Astrocyte of the cerebellum (primary cell): ENCODE data around the gene MRS2.

Experiments used
- DNase-seq: peaks from one replicate; pipeline ENCODE4 v3.0.0-alpha.2; 2011; ENCODE audit warnings: low read depth
- H3K4me3 ChIP-seq: 2 replicates; pipeline ENCODE4 v1.5.1; 2011; ENCODE audit warnings: mild to moderate bottlenecking, low read depth, low read length, moderate library complexity
- in situ Hi-C: cut with HindIII; loops from 2 replicates; pipeline ENCODE4 v1.10.0; 2017; ENCODE audit warnings: low sequenced_read_pairs
- TF ChIP-seq, protein P1 (sequence below): IDR thresholded peaks from 2 replicates; pipeline ENCODE4 v1.5.1; 2012; ENCODE audit warnings: low read length, low read depth, moderate library complexity, mild to moderate bottlenecking; ENCODE audit errors: missing control alignments

Gene MRS2

DNA sequence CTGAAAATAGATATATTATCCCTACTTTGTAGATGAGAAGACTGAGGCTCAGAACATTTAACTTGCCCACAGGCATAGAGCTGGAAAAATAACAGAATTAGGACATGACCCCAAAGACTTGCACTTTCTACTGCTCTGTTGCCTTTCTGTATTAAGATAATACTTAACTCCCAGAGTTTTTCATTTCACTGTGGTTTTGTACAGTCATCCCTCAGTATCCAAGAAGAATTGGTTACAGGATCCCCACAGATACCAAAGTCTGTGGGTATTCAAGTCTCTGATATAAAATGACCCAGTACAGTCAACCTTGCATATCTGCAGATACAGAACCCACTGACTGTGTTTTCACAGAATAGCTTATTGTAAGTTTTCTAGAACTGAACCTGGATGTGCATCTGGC is 16.8 kb downstream of the MRS2 start:
- in situ Hi-C loops = no loop called here

DNA sequence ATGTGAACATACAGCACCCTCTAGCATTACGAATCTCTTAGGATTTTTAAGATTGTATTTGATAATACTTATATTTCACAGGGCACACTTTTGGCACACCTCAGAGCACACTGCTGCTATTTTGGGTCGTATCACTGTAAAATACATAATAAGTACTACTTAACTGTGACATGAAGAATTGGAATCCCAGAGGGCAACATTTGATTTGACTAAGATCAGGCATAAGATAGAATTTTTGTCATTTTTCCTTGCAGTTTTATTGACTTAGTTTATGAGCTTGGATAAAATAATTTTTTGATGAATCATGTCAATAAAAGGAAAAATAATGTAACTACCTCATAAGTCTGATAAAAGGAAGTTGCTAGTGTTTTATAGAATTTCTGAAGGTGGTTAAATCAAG is 22.4 kb downstream of the MRS2 start:
- in situ Hi-C loops = no loop called here
- no peak overlapping the region for H3K4me3 ChIP-seq
- TF ChIP-seq, protein P1, sequence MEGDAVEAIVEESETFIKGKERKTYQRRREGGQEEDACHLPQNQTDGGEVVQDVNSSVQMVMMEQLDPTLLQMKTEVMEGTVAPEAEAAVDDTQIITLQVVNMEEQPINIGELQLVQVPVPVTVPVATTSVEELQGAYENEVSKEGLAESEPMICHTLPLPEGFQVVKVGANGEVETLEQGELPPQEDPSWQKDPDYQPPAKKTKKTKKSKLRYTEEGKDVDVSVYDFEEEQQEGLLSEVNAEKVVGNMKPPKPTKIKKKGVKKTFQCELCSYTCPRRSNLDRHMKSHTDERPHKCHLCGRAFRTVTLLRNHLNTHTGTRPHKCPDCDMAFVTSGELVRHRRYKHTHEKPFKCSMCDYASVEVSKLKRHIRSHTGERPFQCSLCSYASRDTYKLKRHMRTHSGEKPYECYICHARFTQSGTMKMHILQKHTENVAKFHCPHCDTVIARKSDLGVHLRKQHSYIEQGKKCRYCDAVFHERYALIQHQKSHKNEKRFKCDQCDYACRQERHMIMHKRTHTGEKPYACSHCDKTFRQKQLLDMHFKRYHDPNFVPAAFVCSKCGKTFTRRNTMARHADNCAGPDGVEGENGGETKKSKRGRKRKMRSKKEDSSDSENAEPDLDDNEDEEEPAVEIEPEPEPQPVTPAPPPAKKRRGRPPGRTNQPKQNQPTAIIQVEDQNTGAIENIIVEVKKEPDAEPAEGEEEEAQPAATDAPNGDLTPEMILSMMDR = no peak
- no peak for DNase-seq

More for the DNA sequence above, 16.8 kb downstream of the MRS2 start:
- DNase-seq = no peak
- no peak overlapping the region for H3K4me3 ChIP-seq
- TF ChIP-seq, protein P1 = no peak

DNA sequence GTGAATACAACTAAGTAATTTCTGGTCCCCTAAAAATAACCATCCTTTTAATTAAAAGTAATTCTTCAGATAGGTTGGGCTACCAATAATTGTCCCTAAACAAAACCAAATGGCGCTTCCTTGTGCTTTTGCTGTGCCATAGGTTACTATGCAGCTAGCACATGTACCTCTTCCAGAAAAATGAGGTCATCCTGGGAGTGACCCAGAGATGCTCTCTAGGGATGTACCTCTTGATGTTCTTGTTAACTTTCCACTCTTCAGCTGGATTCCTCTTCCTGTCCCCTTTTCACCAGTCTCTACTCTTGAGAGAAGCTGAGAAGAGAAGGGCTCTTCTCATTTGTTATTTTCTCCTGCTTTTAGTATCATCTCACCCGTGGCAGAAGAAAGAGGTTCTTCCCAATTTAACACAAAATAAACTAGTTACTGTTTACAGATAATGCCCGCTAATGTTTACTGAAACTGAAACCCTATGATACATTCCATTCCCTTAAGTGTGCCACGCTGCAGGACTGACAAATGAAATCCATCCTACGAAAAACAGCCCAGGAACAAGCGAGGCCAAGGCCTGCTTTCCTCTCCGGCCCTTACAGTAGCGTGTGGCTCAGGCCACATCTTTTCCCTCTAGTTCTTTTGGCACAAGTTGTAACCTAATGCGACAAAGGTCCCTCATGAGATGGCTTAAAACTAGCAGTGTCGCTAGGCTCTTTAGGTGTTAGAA is 24.2 kb downstream of the MRS2 start:
- in situ Hi-C loops = no loop called here
- TF ChIP-seq, protein P1 = no peak
- H3K4me3 ChIP-seq = no peak overlapping the region
- no peak for DNase-seq

DNA sequence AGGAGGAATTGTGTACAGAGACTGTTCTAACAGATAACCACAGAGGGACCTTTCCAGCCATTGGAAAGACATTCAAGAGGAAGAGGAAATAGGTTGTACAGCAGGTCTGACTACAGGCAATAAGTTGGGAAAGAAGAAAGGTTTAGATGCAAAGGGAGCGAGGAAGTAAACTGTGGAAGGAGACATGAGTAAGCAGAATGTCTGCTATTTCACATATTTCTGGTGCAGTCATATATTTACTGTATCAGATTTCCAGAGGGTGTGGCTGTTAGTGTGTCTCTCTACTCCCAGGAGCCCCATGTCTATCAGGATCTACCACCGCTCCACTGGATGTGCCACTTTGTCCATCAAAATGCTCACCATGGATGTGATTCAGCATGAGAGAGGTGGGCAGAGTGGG is 25.9 kb downstream of the MRS2 start:
- TF ChIP-seq, protein P1 = no peak
- no peak overlapping the region for H3K4me3 ChIP-seq
- in situ Hi-C loops = no loop called here

DNA sequence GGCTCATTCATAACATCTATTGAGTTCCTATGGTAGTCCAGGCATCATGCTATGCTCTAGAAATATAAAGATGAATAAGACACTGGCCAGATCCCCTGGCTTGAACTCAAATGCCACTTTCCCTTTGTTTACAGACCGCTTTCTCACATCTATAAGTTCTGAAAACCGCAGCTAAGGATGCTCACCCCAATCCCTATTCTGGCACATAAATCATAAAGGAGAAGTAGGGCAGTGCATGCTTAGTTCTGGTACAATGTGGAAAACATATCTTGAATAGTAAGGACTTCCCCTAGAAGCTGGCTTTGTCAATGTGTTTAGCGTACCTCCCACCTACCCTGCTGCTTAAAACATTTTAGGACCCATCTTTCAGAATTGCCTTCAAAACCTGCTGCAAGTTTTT is 26.4 kb downstream of the MRS2 start:
- no peak for DNase-seq
- TF ChIP-seq, protein P1 = no peak
- no peak overlapping the region for H3K4me3 ChIP-seq
- in situ Hi-C loops = no loop called here

More for the DNA sequence above, 25.9 kb downstream of the MRS2 start:
- no peak for DNase-seq

DNA sequence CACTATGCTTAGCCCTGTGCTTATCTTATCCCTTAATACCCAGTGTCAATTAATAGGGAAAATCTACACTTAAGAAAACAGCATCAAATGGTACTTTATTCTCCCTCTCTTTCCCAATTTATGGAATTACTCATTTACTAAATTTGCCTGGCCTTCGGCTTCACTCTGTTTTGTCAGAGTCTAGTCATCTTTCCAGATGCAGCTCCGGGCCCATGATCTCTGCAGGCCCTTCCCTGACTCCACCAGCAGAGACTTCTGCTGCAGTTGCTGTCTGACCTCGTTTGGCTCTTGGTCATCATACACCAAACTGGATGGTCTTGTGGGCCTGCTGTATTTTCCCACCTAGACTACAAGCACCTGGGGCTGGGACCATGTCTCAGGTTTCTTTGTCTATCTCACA is 27.4 kb downstream of the MRS2 start:
- DNase-seq = no peak
- TF ChIP-seq, protein P1 = no peak
- no peak overlapping the region for H3K4me3 ChIP-seq
- in situ Hi-C loops = no loop called here
